HG03378 (cell line): ENCODE results near the gene NARF.

Experiments used
- ATAC-seq: cut with Tn5 transposase; IDR thresholded peaks from one replicate; pipeline ENCODE4 v1.9.1; 2021; ENCODE audit warnings: mild to moderate bottlenecking, moderate library complexity; ENCODE audit not compliant: unreplicated experiment

NARF gene

GRCh38 chr17:82433560-82434215 is 24.9 kb upstream of the NARF start:
- ATAC-seq, result no peak

GRCh38 chr17:82434216-82434565 is 24.4 kb upstream of the NARF start:
- no peak for ATAC-seq

- ATAC-seq, result no peak
Measured at GRCh38 chr17:82435103-82435502, 23.4 kb upstream of the NARF start.

- ATAC-seq, result no peak
Measured at GRCh38 chr17:82435601-82436583, 22.6 kb upstream of the NARF start.

GRCh38 chr17:82436601-82437324 is 21.8 kb upstream of the NARF start:
- ATAC-seq, result no peak

- ATAC-seq, result no peak
Measured at GRCh38 chr17:82437325-82437668, 21.2 kb upstream of the NARF start.

- no peak for ATAC-seq
Measured at GRCh38 chr17:82438401-82439193, 19.9 kb upstream of the NARF start.

- no peak for ATAC-seq
Measured at GRCh38 chr17:82439194-82439828, 19.2 kb upstream of the NARF start.

- ATAC-seq, result no peak
Measured at GRCh38 chr17:82439829-82440365, 18.6 kb upstream of the NARF start.

GRCh38 chr17:82440469-82440981 is 18.0 kb upstream of the NARF start:
- no peak for ATAC-seq

GRCh38 chr17:82440991-82441627 is 17.4 kb upstream of the NARF start:
- ATAC-seq, result no peak

- ATAC-seq, result no peak
Measured at GRCh38 chr17:82441691-82442487, 16.7 kb upstream of the NARF start.

- no peak for ATAC-seq
Measured at GRCh38 chr17:82442643-82443464, 15.7 kb upstream of the NARF start.

- no peak for ATAC-seq
Measured at GRCh38 chr17:82443465-82444283, 14.9 kb upstream of the NARF start.

- no peak for ATAC-seq
Measured at GRCh38 chr17:82444284-82444893, 14.2 kb upstream of the NARF start.

- no peak for ATAC-seq
Measured at GRCh38 chr17:82444941-82445521, 13.5 kb upstream of the NARF start.
